GM19193 (cell line): ENCODE results near the gene AUTS2.

Source experiments
- POLR2A ChIP-seq: IDR thresholded peaks from 4 replicates; pipeline ENCODE4 v1.6.1; 2011; ENCODE audit not compliant: insufficient read depth, insufficient read length; ENCODE audit errors: extremely low read depth

Gene AUTS2

DNA sequence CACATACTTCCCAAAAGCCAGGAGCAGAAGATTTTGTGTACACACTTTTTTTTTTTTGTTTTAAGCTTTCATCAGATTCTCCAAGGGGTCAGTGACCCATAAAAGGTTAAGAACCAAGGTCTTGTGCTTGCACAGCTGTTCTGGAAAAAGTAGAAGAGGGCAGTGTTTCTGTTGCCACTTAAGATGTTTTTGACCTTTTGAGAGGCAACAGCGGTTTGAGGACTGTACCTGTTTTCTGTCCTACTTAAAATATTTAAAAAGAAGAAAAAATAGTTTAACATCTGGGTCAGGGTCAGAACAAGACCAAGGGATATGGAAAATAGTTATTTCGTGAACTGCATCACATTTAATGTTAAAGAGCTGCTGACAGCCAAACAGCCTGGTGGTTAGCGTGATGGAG lies 32.9 kb downstream of the AUTS2 start:
- no peak for TF ChIP-seq POLR2A

DNA sequence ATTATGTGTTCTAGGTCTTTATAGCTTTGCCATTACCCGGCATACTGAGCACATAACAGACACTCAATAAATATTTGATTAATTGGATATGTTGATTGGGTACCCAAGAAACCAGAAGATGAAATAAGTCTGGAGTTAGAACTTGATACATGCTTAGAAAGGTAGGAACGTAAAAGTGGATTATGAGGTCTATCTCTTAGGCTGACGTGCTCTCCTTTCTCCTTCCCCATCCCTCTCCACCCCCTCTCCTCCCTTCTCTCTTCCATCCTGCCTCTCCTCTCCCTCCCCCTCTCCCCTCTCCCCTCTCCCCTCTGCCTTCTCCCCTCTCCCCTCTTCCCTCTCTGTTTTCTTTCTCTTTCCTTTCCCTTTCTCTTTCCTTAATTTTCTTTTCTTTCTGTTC lies 34.0 kb downstream of the AUTS2 start:
- no peak for TF ChIP-seq POLR2A

DNA sequence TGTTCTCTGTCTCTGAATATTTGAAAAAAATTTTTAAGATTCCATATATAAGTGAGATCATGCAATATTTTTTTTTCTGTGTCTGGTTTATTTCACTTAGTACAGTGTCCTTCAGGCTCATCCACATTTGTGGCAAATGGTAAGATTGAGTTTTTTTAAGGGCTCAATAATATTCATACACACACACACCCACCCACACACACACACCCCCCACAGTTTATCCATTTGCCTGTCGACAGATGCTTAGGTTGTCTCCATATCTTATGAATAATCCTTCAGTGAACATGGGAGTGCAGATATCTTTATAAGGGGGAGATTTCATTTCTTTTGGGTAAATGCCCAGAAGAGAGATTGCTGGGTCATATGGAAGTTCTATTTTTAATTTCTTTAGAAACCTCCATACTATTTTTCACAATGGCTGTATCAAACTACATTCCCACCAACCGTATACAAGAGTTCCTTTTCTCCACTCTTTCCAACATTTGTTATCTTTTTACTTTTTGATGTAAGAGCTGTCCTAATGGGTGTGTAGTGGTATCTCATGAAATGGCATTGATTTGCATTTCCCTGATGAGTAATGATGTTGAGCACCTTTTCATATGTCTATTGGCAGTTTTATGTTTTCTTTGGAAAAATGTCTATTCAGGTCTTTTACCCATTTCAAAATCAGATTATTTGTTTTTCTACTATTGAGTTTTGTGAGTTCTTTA lies 35.0 kb downstream of the AUTS2 start:
- no peak for TF ChIP-seq POLR2A

DNA sequence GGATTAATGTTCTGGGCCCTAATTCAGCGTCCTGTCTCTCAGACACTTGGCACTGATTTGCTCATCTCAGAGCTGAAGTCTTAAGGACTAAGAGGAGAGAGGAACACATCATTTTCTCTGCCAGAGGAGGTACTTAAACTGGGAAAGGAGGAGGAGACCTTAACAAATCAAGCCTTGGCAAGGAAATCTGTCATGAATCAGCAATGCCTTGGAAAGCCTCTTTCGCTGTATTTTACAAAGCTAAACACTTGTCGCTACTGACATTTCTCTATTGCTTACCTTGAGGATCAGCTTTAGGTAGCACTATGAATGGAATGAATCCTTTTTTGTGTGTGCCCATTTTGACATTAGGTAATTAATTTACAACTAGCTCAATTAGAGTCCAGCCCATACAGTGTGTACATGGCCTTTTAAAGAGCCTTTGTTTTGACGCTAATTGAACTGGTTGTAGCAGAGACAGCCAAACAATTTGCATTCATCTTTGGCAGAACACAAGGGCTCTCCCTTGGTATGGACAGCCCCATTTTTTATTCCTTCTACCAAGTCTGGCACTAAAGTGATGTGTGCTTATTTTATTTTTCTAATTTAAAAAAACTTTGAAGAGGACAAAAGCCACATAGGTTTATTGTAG lies 37.4 kb downstream of the AUTS2 start:
- TF ChIP-seq POLR2A = no peak

DNA sequence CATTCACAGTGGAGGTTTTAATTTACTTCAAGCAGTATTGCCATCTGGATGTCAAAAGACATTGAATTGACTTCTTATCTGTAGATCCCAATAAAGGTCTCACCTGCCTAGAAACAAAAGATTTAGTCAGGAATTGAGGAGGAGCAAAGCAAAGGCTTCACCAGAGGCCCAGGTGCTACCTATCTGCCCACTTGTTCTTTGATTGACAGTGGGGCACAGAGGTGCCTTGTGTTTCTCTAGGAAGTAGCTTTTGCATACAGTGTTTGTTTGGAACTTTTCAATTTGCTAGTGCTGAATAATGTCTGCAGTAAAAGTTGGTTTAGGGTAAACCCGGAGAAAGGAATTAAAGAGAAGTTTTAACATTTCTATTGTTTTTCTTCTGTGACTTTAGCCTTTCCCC lies 40.4 kb downstream of the AUTS2 start:
- TF ChIP-seq POLR2A = no peak

DNA sequence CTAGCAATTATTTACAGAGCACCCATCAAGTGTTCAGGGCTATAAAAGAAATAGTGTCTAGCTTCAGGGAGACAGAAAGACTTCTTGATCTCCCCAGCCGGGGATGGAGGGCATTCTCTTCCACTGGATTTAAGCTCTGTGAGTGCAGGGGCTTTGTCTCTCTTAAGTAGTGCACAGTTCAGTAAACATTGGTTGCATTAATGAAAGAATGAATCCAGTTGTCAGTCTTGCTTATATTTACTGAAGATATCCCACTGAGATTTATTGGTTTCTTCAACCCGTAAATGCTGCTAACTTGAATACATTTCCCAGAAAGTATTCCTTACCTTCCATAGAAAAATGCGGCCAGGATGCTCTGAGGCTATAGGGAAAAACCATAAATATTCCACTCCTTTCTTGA lies 41.9 kb downstream of the AUTS2 start:
- TF ChIP-seq POLR2A = no peak

DNA sequence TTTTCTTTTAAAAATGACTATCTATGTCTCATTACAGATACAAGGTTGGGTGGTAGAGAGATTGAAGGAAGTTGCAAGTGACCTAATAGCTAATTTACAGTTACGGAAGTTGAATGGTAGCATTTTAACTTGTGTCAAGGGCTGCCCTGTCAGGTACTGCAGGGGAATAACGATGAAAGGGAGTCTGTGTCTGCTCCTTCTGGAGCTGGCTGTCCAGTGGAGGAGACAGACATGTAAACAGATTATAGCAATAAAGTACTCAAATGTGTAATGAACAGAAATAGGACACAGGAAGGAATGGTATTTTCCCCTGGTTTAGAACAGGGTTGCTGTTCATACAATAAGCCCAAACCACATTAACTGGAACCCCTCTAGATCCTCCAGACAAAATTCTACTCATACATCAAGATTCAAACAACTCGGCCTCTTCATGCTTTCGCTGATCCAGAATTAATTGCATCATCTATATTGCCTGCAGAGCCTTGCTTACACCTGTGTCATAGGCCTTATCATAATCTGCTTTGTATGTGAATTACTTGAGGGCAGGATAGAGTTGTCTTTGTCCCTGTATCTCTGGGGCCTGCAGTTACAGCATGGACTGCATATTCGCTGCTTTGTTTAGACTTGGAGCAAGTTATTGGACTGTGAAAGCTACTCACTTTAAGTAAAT lies 42.8 kb downstream of the AUTS2 start:
- TF ChIP-seq POLR2A = no peak

DNA sequence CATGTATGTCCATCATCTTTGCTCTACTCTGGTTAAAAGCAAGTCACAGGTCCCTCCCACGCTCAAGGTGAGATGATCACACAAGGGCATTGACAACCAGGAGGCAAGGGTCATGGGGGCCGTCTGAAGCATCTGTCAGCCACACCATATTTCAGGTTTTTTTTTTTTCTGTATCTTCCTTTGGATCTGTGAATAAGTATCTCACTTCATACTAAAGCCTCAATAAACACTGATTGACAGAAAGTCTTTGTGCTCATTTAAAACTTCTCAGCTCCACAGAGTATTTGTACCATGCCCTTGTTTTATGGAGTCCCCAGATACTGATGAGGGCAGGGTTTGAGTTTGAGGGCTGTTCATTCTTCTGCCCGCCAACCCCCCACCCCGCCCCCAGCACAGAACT lies 45.0 kb downstream of the AUTS2 start:
- TF ChIP-seq POLR2A = no peak

DNA sequence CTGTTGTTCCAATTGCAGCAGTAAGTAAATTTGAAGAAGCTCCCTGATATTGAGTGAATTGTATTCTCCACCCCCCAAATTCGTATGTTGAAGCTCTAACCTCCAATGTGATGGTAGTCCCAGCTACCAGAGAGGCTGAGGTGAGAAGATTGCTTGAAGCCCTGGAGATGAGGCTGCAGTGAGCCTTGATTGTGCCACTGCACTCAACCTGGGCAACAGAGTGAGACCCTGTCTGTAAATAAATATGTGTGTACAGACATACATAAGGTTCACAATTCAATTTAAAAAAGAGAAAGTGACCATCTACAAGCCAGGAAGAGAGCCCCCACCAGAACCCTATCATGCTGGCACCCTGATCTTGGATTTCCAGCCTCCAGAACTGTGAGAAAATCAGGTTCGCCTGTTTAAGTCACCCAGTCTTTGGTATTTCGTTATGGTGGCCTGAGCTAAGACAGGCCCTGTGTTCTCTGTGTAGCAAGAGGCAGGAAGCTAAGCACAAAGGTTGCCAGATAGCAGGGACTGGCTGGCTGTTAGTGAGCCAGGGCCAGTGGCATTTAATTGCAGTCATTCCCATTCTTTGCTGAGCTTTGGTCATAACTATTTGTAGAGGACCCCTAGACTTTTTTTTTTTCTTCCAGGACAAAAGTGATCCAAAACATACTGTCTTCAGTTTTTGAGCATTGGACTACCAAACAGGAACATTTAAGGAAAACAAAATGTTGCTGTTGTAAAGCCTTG lies 45.6 kb downstream of the AUTS2 start:
- no peak for TF ChIP-seq POLR2A

DNA sequence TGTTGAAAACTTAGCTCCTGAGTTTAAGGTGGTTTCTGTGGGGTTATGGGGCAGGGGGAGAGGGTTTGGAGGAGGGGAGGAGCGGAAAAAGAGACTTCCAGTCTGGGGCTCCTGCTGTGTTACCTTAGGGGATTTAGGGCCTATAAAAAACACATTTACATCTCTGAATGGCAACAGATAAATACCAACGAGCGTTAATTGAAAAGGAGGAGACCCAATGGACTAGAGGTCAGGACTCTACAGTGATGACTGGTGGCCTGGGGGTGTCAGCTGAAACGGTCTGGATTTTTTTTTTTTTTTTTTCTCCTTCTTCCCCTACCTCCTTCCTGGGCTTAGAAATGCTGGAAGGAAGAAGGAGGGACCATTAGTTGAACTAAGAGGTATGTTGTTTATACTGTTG lies 47.4 kb downstream of the AUTS2 start:
- no peak for TF ChIP-seq POLR2A

DNA sequence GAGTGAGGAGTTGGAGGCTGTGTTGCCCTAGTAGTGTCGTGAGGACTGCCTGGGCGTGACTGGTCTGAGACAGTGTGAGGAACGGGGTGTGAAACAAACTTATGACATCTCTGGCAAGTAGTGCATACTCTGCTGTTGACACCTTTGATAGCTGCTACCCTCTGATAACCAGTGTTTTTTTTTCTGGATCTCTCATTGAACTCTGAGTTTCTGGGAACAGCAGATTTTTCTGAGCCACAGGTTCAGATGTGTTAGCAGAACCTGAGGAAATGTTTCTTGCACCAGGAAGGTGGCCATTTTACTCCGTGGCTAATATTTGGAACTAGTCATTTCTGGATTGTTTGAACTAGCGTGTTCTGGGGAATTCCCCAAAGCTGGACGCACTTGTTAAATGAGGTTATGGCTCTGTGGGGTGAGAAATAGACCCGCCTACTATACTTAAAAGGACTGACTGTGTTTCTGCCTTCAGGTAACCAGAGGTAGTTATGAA lies 52.9 kb downstream of the AUTS2 start:
- TF ChIP-seq POLR2A = no peak

DNA sequence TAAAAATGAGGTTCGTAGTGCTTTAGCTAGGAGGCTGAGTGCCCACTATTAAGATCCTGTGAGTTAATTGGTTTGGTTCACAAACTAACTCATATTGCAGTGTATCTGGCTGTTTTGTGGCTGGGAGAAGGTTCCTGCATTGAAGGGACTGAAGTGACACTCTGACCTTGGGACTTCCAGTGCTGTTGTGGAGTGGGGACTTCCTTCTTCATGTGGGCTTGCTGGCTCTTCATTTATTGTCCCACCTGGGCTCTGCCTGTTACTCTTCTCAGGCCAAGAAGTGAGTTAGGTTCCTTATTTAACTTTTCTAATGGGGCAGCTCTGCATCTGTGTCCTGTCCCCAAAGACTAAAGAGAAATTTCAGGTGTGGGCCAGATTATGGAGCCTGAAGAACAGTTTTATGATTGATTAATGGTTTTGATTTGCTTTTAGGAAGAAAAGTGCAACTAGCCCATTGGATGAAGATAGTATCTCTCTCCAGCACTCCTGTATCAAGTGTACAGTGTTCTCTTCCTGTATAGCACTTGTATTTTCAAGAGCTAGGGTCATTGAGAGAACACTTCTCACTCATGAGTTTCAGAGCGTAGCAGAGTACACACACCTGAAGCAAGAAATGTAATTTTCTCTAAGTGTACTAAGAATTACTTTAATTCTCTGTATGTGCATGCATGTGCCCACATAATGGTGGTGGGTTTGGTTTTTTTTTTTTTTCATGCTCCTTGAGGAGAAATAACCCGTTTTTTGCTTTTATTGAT lies 54.8 kb downstream of the AUTS2 start:
- TF ChIP-seq POLR2A = no peak

DNA sequence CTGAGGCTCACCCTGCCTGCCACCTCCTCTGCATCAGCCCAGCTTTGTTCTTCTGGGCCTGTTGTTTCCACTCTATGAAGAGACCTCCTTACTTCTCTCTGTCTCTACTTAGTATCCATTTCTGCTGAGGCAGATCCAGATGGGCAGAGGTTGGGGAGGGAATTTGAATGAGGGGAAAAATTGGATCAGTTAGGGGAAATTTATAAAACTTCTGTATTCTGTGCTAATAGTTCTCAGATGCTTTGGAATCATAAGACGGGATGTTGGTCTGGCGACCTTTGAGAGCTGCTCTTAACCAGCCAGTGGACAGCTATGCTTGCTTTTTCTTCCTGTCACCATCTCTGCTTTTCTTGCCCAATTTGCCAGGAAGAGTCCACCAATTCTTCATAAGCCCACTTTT lies 55.5 kb downstream of the AUTS2 start:
- TF ChIP-seq POLR2A = no peak

DNA sequence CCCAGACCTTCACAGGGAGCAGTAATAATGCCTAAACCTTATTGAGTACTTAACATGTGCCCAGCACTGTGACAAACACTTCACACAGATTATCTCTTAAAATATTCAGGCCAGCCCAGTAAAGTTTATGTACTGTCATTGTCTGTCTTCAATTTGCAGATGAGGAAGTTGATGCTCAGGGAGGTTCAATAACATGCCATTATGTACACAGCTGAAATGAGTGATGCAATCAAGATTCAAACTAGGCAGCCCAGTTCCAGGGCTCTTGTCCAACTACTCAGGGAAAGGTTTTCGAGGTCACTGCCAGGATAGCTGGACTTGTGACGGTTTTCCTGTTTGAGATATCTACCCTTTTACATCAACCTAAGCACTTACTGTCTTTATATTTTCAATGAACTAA lies 56.1 kb downstream of the AUTS2 start:
- TF ChIP-seq POLR2A = no peak
